HG03442 (cell line): ENCODE results near the gene PCDHB1.
A peak's percentile ranks its signal among the peaks of the same experiment; 100 is the strongest.

Experiments used
- ATAC-seq: cut with Tn5 transposase; IDR thresholded peaks from one replicate; pipeline ENCODE4 v1.9.1; 2021; ENCODE audit warnings: mild to moderate bottlenecking, moderate library complexity; ENCODE audit not compliant: unreplicated experiment

Gene PCDHB1

GRCh38 chr5:141050622-141051520 is at the start of gene PCDHB1:
Gene PCDHB1, plus strand, starts transcription at chr5:141051374. Its CDS starts 97 bp downstream, at chr5:141051471.
- no peak for ATAC-seq

GRCh38 chr5:141001446-141001843 is 49.7 kb upstream of the PCDHB1 start:
- ATAC-seq: no peak

GRCh38 chr5:141001844-141002604 is 49.1 kb upstream of the PCDHB1 start:
- ATAC-seq: no peak

GRCh38 chr5:141002605-141002965 is 48.6 kb upstream of the PCDHB1 start:
- no peak for ATAC-seq

GRCh38 chr5:141003031-141003430 is 48.1 kb upstream of the PCDHB1 start:
- no peak for ATAC-seq

- no peak for ATAC-seq
These were observed 47.2 kb upstream of the PCDHB1 start for GRCh38 chr5:141003791-141004611.

- no peak for ATAC-seq
These were observed 43.4 kb upstream of the PCDHB1 start for GRCh38 chr5:141007791-141008190.

- ATAC-seq: no peak
These were observed 41.0 kb upstream of the PCDHB1 start for GRCh38 chr5:141010047-141010793.

- no peak for ATAC-seq
These were observed 33.2 kb upstream of the PCDHB1 start for GRCh38 chr5:141017943-141018342.

GRCh38 chr5:141022384-141022783 is 28.8 kb upstream of the PCDHB1 start:
- no peak for ATAC-seq

- ATAC-seq: no peak
These were observed 20.2 kb upstream of the PCDHB1 start for GRCh38 chr5:141031006-141031405.

- no peak for ATAC-seq
These were observed 18.5 kb upstream of the PCDHB1 start for GRCh38 chr5:141032626-141033025.

GRCh38 chr5:141039061-141039460 is 12.1 kb upstream of the PCDHB1 start:
- no peak for ATAC-seq

GRCh38 chr5:141039517-141039916 is 11.7 kb upstream of the PCDHB1 start:
- no peak for ATAC-seq

GRCh38 chr5:141040093-141040770 is 10.9 kb upstream of the PCDHB1 start:
- no peak for ATAC-seq

- peak; percentile 53 for ATAC-seq
These were observed 10.3 kb upstream of the PCDHB1 start for GRCh38 chr5:141040771-141041426.

GRCh38 chr5:141041427-141041785 is 9.8 kb upstream of the PCDHB1 start:
- no peak for ATAC-seq

- no peak for ATAC-seq
These were observed 8.6 kb upstream of the PCDHB1 start for GRCh38 chr5:141042555-141042954.

- ATAC-seq: no peak
These were observed 320 bp downstream of the PCDHB1 start for GRCh38 chr5:141051521-141051866.

GRCh38 chr5:141077826-141078225 is 26.7 kb downstream of the PCDHB1 start:
- no peak for ATAC-seq
